Measurements from ENCODE around the gene RANBP1. TPM values are rescaled to one million over a fixed set of nuclear protein-coding genes. Genes with fewer than 3 reads are reported as not detected.

Gene RANBP1
- total RNA-seq, 2 experiments from 2014 or later, result 402 to 506 TPM

DNA sequence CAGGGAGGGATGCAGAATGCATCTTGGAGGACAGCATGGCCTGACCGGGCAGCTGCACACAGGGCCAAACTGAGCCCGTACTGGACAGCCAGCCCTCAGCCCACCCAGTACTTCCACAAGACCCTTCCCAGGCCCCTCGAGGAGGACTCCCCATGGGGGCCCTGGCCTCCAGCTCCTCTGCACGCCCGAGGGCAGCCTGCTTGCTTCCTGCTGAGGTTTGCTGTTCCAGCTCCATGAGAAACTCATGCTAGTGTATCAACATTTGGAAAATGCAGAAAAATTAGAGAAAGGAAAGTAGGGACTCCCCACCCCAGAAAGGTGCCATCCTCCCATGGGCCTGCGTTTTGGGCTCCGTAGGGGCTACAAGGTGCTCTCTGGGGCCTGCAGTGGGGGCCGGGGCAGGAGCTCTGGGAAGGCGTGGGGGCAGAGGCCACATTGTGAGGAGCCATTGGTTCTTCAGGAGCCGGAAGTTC is 56.3 kb downstream of the RANBP1 start:
- Mint-ChIP-seq H3K4me1 (no peaks in the 10 kb centered on the region), H3K9me3 (ENCODE audit: low read depth) (no peaks in the 10 kb centered on the region), H3K4me3 (no peak overlapping the region)

DNA sequence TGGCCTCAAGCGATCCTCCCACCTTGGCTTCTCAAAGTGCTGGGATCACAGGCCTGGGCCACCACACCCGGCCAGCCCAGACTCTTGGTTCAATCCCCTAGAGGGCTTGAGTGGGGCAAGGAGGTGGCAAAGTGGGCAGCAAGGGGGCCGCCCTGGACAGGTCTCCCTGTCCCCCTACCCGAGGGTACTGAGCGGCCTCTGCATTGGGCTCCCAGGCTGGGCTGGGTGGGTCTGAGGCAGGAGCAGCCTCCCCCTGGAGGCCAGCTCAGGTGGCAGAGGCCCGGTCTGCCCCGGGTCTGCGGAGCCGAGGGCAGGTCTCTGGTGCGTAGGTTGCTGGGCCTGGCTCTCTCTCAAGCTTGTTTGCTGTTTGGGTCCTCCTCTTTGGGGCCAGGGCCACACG is 57.3 kb downstream of the RANBP1 start:
- DNase-seq (no peak), ATAC-seq (no peak)
- intact Hi-C loops (cut with DNase I, micrococcal nuclease), result no loop called here
- Mint-ChIP-seq H3K4me3 (no peak overlapping the region), H3K27me3 (no peaks in the 10 kb centered on the region), H3K27ac (no peak overlapping the region), H3K36me3 (ENCODE audit: low read depth) (no peaks in the 10 kb centered on the region), H3K4me1 (no peaks in the 10 kb centered on the region), H3K9me3 (ENCODE audit: low read depth) (no peaks in the 10 kb centered on the region)
- POLR2A ChIA-PET, result no interaction called here
- CTCF ChIA-PET, result no interaction called here

More for the DNA sequence above, 56.3 kb downstream of the RANBP1 start:
- no peaks in the 10 kb centered on the region for H3K27me3 Mint-ChIP-seq
- CTCF ChIA-PET, result no interaction called here
- H3K36me3 Mint-ChIP-seq (ENCODE audit: low read depth), result no peaks in the 10 kb centered on the region
- POLR2A ChIA-PET, result no interaction called here
- DNase-seq (no peak), ATAC-seq (no peak)
- no peak overlapping the region for H3K27ac Mint-ChIP-seq
- intact Hi-C loops (cut with DNase I, micrococcal nuclease), result no loop called here

DNA sequence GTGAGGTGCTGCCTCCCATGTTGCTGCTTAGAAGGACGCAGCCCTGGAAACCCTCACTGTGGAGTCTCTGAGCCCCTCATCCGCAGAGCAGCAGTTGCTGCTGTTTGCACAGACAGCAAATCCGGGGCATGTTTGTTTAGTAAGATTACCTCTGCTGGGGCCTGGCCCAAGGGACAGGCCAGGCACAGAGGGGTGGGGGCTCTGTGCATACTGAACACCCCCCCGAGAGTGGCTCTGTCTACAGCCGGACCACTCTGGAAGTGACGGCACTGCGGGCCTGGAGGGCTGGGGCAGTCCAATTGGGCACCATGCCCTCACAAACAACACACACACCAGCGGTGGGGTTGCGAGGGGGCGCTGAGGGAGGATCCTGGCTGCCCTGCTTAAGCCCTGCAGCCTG is 57.9 kb downstream of the RANBP1 start:
- POLR2A ChIA-PET, result no interaction called here
- H3K27ac Mint-ChIP-seq, result no peak overlapping the region
- no peaks in the 10 kb centered on the region for H3K27me3 Mint-ChIP-seq
- intact Hi-C loops (cut with DNase I, micrococcal nuclease), result no loop called here
- H3K4me1 Mint-ChIP-seq, result no peaks in the 10 kb centered on the region
- ATAC-seq (no peak), DNase-seq (no peak)
- no peaks in the 10 kb centered on the region for H3K9me3 Mint-ChIP-seq (ENCODE audit: low read depth)
- no peaks in the 10 kb centered on the region for H3K36me3 Mint-ChIP-seq (ENCODE audit: low read depth)
- no peak overlapping the region for H3K4me3 Mint-ChIP-seq
- CTCF ChIA-PET, result no interaction called here

DNA sequence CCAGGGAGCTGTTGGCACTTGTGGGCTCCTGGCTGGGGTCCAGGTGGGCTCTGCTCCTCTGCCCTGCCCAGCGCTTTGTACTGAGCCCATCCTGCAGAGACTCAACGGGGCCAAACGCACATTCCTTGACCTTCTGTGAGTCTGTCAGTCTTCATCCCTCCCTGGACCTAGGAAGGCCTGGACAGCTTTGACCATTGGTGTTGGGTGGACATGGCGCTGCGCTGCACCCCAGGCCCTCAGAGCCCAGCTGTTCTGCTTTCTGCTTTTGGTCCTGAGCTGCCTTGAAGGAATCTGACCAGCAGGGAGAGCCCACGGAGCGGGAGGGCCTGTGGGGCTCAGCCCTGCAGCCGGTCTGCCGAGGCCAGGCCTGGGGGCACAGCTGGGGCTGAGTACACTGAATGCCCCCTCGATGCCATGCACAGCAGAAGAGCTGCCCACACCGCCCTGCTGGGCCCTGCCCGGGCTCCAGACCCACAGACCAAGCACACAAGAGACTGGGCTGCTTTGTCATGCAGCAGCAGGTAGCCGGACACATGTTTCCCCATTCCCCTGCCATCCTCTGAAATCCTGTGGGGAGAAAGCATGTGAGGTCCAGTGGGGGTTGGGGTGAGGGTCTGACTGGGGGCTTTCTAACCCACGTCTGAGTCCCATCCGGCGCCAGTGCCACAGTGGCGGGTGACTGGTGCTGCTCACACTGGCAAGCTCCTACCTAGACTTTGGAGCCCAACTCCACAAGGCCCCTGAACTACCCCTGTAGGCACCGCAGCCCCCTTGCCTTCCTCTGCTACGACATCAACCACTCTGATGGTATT is 59.1 kb downstream of the RANBP1 start:
- no peaks in the 10 kb centered on the region for H3K4me1 Mint-ChIP-seq

DNA sequence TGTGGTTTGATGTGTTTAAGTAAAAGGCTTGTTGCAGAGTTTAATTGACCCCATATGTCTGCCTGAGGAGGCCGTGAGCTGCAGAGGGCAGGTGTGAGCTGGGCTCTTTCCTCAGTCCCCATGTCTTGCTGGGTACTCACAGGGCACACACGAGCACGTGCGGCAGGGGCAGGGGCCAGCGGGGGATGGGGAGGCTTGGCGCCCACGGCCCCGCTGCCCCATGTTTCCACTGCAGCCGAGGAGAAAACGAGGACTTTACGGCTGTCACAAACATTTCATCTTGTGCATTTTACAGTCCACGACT is 59.6 kb downstream of the RANBP1 start:
- DNase-seq, result no peak
- no peaks in the 10 kb centered on the region for H3K36me3 Mint-ChIP-seq (ENCODE audit: low read depth)
- intact Hi-C loops (cut with DNase I, micrococcal nuclease), result no loop called here
- H3K9me3 Mint-ChIP-seq (ENCODE audit: low read depth), result no peaks in the 10 kb centered on the region
- H3K27me3 Mint-ChIP-seq, result no peaks in the 10 kb centered on the region
- ChIA-PET CTCF (no interaction called here), POLR2A (no interaction called here)
- no peak overlapping the region for H3K27ac Mint-ChIP-seq
- no peak overlapping the region for H3K4me3 Mint-ChIP-seq
- ATAC-seq, result no peak
- H3K4me1 Mint-ChIP-seq, result no peaks in the 10 kb centered on the region

More for the DNA sequence above, 59.1 kb downstream of the RANBP1 start:
- ChIA-PET CTCF (no interaction called here), POLR2A (no interaction called here)
- ATAC-seq (no peak), DNase-seq (no peak)
- H3K27ac Mint-ChIP-seq, result no peak overlapping the region
- no peaks in the 10 kb centered on the region for H3K36me3 Mint-ChIP-seq (ENCODE audit: low read depth)
- H3K27me3 Mint-ChIP-seq, result no peaks in the 10 kb centered on the region
- no peak overlapping the region for H3K4me3 Mint-ChIP-seq
- H3K9me3 Mint-ChIP-seq (ENCODE audit: low read depth), result no peaks in the 10 kb centered on the region
- intact Hi-C loops (cut with DNase I, micrococcal nuclease), result no loop called here

DNA sequence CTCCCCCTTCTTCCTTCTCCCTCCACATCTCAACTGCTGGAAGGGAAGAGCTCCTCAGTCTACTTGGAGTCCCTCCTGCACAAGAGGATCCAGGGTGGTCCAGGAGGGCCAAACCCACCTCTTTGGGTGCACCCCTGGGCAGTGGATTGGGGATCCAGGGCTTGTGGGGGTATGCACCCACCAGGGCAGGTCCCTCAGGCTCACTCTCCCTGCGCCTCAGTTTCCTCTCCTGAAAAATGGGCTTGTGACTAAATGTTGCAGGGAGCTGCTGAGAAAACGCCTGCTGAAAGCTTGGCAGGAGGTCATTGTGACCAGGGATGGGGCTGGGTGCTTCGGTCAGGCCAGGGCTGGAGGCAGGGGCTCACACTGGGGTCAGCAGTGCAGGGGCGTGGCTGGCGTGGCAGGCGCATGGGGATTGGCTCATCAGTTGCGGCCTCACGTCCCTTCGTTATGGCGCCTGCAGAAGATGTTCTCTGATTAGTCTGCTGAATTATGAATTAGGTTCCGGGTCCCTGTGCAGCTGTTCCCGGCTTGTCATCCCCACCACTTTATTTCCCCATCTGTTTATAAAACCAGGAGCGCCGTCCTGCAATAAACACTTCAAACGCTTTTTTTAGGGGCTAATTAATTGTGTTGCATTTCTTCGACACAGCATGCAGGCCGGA is 60.6 kb downstream of the RANBP1 start:
- H3K9me3 Mint-ChIP-seq (ENCODE audit: low read depth), result no peaks in the 10 kb centered on the region
- ATAC-seq, result no peak
- intact Hi-C loops (cut with DNase I, micrococcal nuclease), result no loop called here
- no peaks in the 10 kb centered on the region for H3K4me1 Mint-ChIP-seq
- no peak overlapping the region for H3K27ac Mint-ChIP-seq
- H3K36me3 Mint-ChIP-seq (ENCODE audit: low read depth), result no peaks in the 10 kb centered on the region
- H3K27me3 Mint-ChIP-seq, result no peaks in the 10 kb centered on the region
- DNase-seq, result no peak
- H3K4me3 Mint-ChIP-seq, result no peak overlapping the region
- CTCF ChIA-PET, result interaction anchor here (0.6 kb wide), 1 partner anchor 17 kb away, joined by 3 read pairs; no protein-coding TSS in a partner anchor
- POLR2A ChIA-PET, result no interaction called here

Small RNA genes lying within 50 kb of the gene (microRNA-seq; reads per million reads assigned to microRNA genes)
- not detected for gene MIR6816 (ENCODE audit: borderline replicate concordance)

Other genes starting within 250 kb of the RANBP1 start
- 10 to 100 TPM; 63.5 to 78.5 TPM for gene COMT, start 174.3 kb upstream of the RANBP1 start, total RNA-seq
- gene TXNRD2, start 174.3 kb upstream of the RANBP1 start, total RNA-seq, result 10 to 100 TPM; 24.1 to 25.3 TPM
- gene ARVCF, start 99.3 kb upstream of the RANBP1 start, total RNA-seq, result 1 to 10 TPM; 1.3 to 2.1 TPM
- 10 to 100 TPM; 20.3 to 22.8 TPM for gene TANGO2, start 95.0 kb upstream of the RANBP1 start, total RNA-seq
- 10 to 100 TPM; 31.8 to 32.3 TPM for gene DGCR8, start 35.9 kb upstream of the RANBP1 start, total RNA-seq
- gene TRMT2A, start 1.1 kb downstream of the RANBP1 start, total RNA-seq, result 10 to 100 TPM; 84.4 to 85.9 TPM
- gene ZDHHC8, start 15.7 kb downstream of the RANBP1 start, total RNA-seq, result 10 to 100 TPM; 47.7 to 49.8 TPM
- not detected for gene CCDC188, start 35.0 kb downstream of the RANBP1 start, total RNA-seq
- gene RTN4R, start 152.2 kb downstream of the RANBP1 start, total RNA-seq, result 1 to 10 TPM; 2.2 to 2.3 TPM
- 10 to 100 TPM; 22.4 to 24.8 TPM for gene DGCR6L, start 204.0 kb downstream of the RANBP1 start, total RNA-seq